A204.1 (cell line): ENCODE measurements around the gene XYLT1.

ENCODE experiments used
- FAIRE-seq: peaks from 2 replicates; lab custom pipeline; 2012; peaks lifted over from hg19 to GRCh38; lab: Jason Lieb, UNC

The XYLT1 gene

GRCh38 chr16:17403156-17403809, 67.5 kb downstream of the XYLT1 start:
- FAIRE-seq = no peak

GRCh38 chr16:17397499-17397891, 73.3 kb downstream of the XYLT1 start:
- no peak for FAIRE-seq

- no peak for FAIRE-seq
Observed at GRCh38 chr16:17396762-17397498, 73.8 kb downstream of the XYLT1 start.

- FAIRE-seq = no peak
Observed at GRCh38 chr16:17395849-17396480, 74.8 kb downstream of the XYLT1 start.

GRCh38 chr16:17392857-17393692, 77.7 kb downstream of the XYLT1 start:
- no peak for FAIRE-seq

GRCh38 chr16:17392127-17392856, 78.5 kb downstream of the XYLT1 start:
- no peak for FAIRE-seq

GRCh38 chr16:17391715-17392114, 79.0 kb downstream of the XYLT1 start:
- no peak for FAIRE-seq

GRCh38 chr16:17389384-17389783, 81.4 kb downstream of the XYLT1 start:
- FAIRE-seq = no peak

GRCh38 chr16:17387256-17387655, 83.5 kb downstream of the XYLT1 start:
- no peak for FAIRE-seq

GRCh38 chr16:17386229-17386628, 84.5 kb downstream of the XYLT1 start:
- FAIRE-seq = no peak

GRCh38 chr16:17384471-17384870, 86.3 kb downstream of the XYLT1 start:
- FAIRE-seq = no peak

- FAIRE-seq = no peak
Observed at GRCh38 chr16:17382949-17383863, 87.6 kb downstream of the XYLT1 start.

GRCh38 chr16:17382514-17382913, 88.2 kb downstream of the XYLT1 start:
- FAIRE-seq = no peak

GRCh38 chr16:17381784-17382183, 89.0 kb downstream of the XYLT1 start:
- no peak for FAIRE-seq

- FAIRE-seq = no peak
Observed at GRCh38 chr16:17380613-17381012, 90.1 kb downstream of the XYLT1 start.

GRCh38 chr16:17379121-17379571, 91.6 kb downstream of the XYLT1 start:
- FAIRE-seq = no peak

GRCh38 chr16:17377360-17378324, 93.1 kb downstream of the XYLT1 start:
- no peak for FAIRE-seq

- no peak for FAIRE-seq
Observed at GRCh38 chr16:17375461-17376304, 95.1 kb downstream of the XYLT1 start.
